ENCODE results near the gene HVCN1. TPM values are rescaled to one million over a fixed set of nuclear protein-coding genes. Genes with fewer than 3 reads are reported as not detected.

Gene HVCN1
- total and polyA plus RNA-seq, 2 of the 8 experiments (the other 6 are each of a cell fraction or from before 2014, with no cell fraction given), result 5.8 to 11.2 TPM

DNA sequence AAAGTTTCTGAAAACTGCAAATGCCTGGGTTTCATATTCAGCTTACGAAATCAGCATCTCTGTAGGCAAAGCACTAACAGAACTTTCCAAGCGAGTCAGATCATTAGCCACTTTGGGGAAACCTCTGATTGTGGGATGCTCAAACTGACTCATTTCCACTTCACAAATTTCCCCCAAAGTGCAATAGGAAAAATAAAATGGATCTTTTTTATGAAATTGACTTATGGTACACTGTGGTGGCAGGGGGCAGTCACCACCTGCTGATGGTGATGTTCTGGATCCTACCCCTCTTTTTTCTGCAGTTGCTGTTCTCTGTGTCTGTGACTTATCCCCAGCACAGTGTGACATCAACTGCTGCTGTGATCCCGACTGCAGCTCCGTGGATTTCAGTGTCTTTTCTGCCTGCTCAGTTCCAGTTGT lies 69.4 kb downstream of the HVCN1 start (continued):
- TF ChIP-seq, protein P1, sequence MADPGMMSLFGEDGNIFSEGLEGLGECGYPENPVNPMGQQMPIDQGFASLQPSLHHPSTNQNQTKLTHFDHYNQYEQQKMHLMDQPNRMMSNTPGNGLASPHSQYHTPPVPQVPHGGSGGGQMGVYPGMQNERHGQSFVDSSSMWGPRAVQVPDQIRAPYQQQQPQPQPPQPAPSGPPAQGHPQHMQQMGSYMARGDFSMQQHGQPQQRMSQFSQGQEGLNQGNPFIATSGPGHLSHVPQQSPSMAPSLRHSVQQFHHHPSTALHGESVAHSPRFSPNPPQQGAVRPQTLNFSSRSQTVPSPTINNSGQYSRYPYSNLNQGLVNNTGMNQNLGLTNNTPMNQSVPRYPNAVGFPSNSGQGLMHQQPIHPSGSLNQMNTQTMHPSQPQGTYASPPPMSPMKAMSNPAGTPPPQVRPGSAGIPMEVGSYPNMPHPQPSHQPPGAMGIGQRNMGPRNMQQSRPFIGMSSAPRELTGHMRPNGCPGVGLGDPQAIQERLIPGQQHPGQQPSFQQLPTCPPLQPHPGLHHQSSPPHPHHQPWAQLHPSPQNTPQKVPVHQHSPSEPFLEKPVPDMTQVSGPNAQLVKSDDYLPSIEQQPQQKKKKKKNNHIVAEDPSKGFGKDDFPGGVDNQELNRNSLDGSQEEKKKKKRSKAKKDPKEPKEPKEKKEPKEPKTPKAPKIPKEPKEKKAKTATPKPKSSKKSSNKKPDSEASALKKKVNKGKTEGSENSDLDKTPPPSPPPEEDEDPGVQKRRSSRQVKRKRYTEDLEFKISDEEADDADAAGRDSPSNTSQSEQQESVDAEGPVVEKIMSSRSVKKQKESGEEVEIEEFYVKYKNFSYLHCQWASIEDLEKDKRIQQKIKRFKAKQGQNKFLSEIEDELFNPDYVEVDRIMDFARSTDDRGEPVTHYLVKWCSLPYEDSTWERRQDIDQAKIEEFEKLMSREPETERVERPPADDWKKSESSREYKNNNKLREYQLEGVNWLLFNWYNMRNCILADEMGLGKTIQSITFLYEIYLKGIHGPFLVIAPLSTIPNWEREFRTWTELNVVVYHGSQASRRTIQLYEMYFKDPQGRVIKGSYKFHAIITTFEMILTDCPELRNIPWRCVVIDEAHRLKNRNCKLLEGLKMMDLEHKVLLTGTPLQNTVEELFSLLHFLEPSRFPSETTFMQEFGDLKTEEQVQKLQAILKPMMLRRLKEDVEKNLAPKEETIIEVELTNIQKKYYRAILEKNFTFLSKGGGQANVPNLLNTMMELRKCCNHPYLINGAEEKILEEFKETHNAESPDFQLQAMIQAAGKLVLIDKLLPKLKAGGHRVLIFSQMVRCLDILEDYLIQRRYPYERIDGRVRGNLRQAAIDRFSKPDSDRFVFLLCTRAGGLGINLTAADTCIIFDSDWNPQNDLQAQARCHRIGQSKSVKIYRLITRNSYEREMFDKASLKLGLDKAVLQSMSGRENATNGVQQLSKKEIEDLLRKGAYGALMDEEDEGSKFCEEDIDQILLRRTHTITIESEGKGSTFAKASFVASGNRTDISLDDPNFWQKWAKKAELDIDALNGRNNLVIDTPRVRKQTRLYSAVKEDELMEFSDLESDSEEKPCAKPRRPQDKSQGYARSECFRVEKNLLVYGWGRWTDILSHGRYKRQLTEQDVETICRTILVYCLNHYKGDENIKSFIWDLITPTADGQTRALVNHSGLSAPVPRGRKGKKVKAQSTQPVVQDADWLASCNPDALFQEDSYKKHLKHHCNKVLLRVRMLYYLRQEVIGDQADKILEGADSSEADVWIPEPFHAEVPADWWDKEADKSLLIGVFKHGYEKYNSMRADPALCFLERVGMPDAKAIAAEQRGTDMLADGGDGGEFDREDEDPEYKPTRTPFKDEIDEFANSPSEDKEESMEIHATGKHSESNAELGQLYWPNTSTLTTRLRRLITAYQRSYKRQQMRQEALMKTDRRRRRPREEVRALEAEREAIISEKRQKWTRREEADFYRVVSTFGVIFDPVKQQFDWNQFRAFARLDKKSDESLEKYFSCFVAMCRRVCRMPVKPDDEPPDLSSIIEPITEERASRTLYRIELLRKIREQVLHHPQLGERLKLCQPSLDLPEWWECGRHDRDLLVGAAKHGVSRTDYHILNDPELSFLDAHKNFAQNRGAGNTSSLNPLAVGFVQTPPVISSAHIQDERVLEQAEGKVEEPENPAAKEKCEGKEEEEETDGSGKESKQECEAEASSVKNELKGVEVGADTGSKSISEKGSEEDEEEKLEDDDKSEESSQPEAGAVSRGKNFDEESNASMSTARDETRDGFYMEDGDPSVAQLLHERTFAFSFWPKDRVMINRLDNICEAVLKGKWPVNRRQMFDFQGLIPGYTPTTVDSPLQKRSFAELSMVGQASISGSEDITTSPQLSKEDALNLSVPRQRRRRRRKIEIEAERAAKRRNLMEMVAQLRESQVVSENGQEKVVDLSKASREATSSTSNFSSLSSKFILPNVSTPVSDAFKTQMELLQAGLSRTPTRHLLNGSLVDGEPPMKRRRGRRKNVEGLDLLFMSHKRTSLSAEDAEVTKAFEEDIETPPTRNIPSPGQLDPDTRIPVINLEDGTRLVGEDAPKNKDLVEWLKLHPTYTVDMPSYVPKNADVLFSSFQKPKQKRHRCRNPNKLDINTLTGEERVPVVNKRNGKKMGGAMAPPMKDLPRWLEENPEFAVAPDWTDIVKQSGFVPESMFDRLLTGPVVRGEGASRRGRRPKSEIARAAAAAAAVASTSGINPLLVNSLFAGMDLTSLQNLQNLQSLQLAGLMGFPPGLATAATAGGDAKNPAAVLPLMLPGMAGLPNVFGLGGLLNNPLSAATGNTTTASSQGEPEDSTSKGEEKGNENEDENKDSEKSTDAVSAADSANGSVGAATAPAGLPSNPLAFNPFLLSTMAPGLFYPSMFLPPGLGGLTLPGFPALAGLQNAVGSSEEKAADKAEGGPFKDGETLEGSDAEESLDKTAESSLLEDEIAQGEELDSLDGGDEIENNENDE (IDR thresholded peaks at IDR 0.05; ENCODE audit: insufficient replicate concordance, low read length), result no peak
- TF ChIP-seq CHD1 (IDR thresholded peaks at IDR 0.05; ENCODE audit: low read depth, low read length) (no peak), POU5F1 (IDR thresholded peaks at IDR 0.05; ENCODE audit: low read depth, low read length) (no peak), SAP30 (IDR thresholded peaks at IDR 0.05; ENCODE audit: insufficient read depth, insufficient replicate concordance, low read length) (no peak), EZH2 (IDR thresholded peaks at IDR 0.05; ENCODE audit: low read depth, low read length, severe bottlenecking) (no peak), CBX5 (IDR thresholded peaks at IDR 0.05; ENCODE audit: low read depth, low read length) (no peak)

All from H1 (cell line).